ENCODE measurements around the gene HRH4.

DNA sequence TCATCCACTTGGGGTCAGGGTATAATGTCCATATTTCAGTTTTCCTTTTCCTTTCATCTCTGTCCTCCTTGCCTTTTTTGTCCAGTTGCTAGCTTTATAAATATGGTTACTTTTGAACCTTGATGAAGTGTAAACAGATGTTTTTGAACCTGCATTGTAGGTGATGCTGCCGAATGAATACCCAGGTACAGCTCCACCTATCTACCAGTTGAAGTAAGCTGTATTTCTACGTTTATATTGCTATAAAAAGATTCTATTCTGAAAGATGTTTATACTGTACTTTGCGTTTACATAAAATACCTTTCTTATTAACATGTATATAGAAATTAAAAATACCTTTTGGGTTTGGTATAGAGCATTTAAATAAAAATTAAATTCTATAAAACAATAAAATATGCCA, 31.7 kb upstream of the HRH4 start:
- TF ChIP-seq, protein P1, sequence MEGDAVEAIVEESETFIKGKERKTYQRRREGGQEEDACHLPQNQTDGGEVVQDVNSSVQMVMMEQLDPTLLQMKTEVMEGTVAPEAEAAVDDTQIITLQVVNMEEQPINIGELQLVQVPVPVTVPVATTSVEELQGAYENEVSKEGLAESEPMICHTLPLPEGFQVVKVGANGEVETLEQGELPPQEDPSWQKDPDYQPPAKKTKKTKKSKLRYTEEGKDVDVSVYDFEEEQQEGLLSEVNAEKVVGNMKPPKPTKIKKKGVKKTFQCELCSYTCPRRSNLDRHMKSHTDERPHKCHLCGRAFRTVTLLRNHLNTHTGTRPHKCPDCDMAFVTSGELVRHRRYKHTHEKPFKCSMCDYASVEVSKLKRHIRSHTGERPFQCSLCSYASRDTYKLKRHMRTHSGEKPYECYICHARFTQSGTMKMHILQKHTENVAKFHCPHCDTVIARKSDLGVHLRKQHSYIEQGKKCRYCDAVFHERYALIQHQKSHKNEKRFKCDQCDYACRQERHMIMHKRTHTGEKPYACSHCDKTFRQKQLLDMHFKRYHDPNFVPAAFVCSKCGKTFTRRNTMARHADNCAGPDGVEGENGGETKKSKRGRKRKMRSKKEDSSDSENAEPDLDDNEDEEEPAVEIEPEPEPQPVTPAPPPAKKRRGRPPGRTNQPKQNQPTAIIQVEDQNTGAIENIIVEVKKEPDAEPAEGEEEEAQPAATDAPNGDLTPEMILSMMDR (CRISPR knock-in tag; IDR thresholded peaks at IDR 0.05), result no peak
- TF ChIP-seq ZSCAN30 (CRISPR knock-in tag; IDR thresholded peaks at IDR 0.05), result no peak
- no peak for TF ChIP-seq ZBTB14 (CRISPR knock-in tag; IDR thresholded peaks at IDR 0.05)
- TF ChIP-seq HNRNPUL1 (IDR thresholded peaks at IDR 0.05; ENCODE audit: low read depth, low read length), result no peak
- no peak for TF ChIP-seq ATF3 (CRISPR knock-in tag; IDR thresholded peaks at IDR 0.05)
- no peak for TF ChIP-seq JUNB (CRISPR knock-in tag; IDR thresholded peaks at IDR 0.05; ENCODE audit: borderline replicate concordance)
- TF ChIP-seq, protein P2, sequence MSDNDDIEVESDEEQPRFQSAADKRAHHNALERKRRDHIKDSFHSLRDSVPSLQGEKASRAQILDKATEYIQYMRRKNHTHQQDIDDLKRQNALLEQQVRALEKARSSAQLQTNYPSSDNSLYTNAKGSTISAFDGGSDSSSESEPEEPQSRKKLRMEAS (IDR thresholded peaks at IDR 0.05), result no peak
- no peak for TF ChIP-seq GTF3A (CRISPR knock-in tag; conservative IDR thresholded peaks at IDR 0.05)
- no peak for TF ChIP-seq GPN1 (CRISPR knock-in tag; IDR thresholded peaks at IDR 0.05; ENCODE audit: borderline replicate concordance)
- no peak for TF ChIP-seq ELK4 (CRISPR knock-in tag; IDR thresholded peaks at IDR 0.05; ENCODE audit: borderline replicate concordance)
- no peak for TF ChIP-seq ZNF558 (CRISPR knock-in tag; IDR thresholded peaks at IDR 0.05; ENCODE audit: borderline replicate concordance)
- no peak for TF ChIP-seq EZH2 (conservative IDR thresholded peaks at IDR 0.05; ENCODE audit: low read depth, low read length)
